Stimulated activated CD8-positive, alpha-beta memory T cell treated with anti-CD3 and anti-CD28 coated beads, Interleukin-7, amount 100 ng/mL, for 4 hours (primary cell): Measurements from ENCODE around the gene CHD9NB.
A peak's percentile ranks its signal among the peaks of the same experiment; 100 is the strongest.
"Not testable (repeated sequence)": the region's sequence is repeated elsewhere in the genome, so short reads cannot be mapped to it uniquely, and the experiment has no call there.

Experiments used
- DNase-seq, 2 donors: peaks; one replicate each; pipeline ENCODE4 v3.0.0-alpha.2; 2020; ENCODE audit warnings: low read depth in 2 of 2

CHD9NB gene

GRCh38 chr16:53057658-53058057 is 5.0 kb upstream of the CHD9NB start:
- no peak for DNase-seq

- DNase-seq, result no peak
Measured at GRCh38 chr16:53056392-53056881, 3.7 kb upstream of the CHD9NB start.

- no peak for DNase-seq
Measured at GRCh38 chr16:53055541-53056391, 3.1 kb upstream of the CHD9NB start.

- peak; percentile 53 to 63 for DNase-seq
Measured at GRCh38 chr16:53054670-53055485, 2.2 kb upstream of the CHD9NB start, which contains the start of gene CHD9. CHD9 (plus strand) TSS chr16:53054991; CDS start chr16:53156090, 101,099 bp downstream.

- DNase-seq, result no peak
Measured at GRCh38 chr16:53053967-53054669, 1.4 kb upstream of the CHD9NB start.

- not testable (repeated sequence) for DNase-seq
Measured at GRCh38 chr16:53051255-53051654, 1.4 kb downstream of the CHD9NB start.

GRCh38 chr16:53048139-53048915 is 4.4 kb downstream of the CHD9NB start:
- no peak for DNase-seq

GRCh38 chr16:53047515-53047914 is 5.2 kb downstream of the CHD9NB start:
- DNase-seq, result not testable (repeated sequence)

- DNase-seq, result no peak
Measured at GRCh38 chr16:53045341-53046220, 7.1 kb downstream of the CHD9NB start.

- DNase-seq, result no peak
Measured at GRCh38 chr16:53043986-53044601, 8.6 kb downstream of the CHD9NB start.

GRCh38 chr16:53043428-53043831 is 9.3 kb downstream of the CHD9NB start:
- DNase-seq, result no peak

GRCh38 chr16:53042235-53042701 is 10.4 kb downstream of the CHD9NB start:
- DNase-seq, result no peak

GRCh38 chr16:53041320-53042051 is 11.2 kb downstream of the CHD9NB start:
- DNase-seq, result no peak

- DNase-seq, result no peak
Measured at GRCh38 chr16:53040788-53041187, 11.9 kb downstream of the CHD9NB start.

GRCh38 chr16:53036711-53037110 is 16.0 kb downstream of the CHD9NB start:
- not testable (repeated sequence) for DNase-seq

GRCh38 chr16:53036066-53036465 is 16.6 kb downstream of the CHD9NB start:
- no peak for DNase-seq

GRCh38 chr16:53035176-53035942 is 17.3 kb downstream of the CHD9NB start:
- DNase-seq, result no peak

GRCh38 chr16:53034306-53034705 is 18.4 kb downstream of the CHD9NB start:
- DNase-seq, result no peak
